TTC549 (cell line): Measurements from ENCODE around the gene RABEP2.
"Not testable (repeated sequence)": the region's sequence is repeated elsewhere in the genome, so short reads cannot be mapped to it uniquely, and the experiment has no call there.

Experiments
- FAIRE-seq: peaks from 2 replicates; lab custom pipeline; 2012; peaks lifted over from hg19 to GRCh38; lab: Jason Lieb, UNC

Gene RABEP2, protein sequence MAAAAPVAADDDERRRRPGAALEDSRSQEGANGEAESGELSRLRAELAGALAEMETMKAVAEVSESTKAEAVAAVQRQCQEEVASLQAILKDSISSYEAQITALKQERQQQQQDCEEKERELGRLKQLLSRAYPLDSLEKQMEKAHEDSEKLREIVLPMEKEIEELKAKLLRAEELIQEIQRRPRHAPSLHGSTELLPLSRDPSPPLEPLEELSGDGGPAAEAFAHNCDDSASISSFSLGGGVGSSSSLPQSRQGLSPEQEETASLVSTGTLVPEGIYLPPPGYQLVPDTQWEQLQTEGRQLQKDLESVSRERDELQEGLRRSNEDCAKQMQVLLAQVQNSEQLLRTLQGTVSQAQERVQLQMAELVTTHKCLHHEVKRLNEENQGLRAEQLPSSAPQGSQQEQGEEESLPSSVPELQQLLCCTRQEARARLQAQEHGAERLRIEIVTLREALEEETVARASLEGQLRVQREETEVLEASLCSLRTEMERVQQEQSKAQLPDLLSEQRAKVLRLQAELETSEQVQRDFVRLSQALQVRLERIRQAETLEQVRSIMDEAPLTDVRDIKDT

DNA sequence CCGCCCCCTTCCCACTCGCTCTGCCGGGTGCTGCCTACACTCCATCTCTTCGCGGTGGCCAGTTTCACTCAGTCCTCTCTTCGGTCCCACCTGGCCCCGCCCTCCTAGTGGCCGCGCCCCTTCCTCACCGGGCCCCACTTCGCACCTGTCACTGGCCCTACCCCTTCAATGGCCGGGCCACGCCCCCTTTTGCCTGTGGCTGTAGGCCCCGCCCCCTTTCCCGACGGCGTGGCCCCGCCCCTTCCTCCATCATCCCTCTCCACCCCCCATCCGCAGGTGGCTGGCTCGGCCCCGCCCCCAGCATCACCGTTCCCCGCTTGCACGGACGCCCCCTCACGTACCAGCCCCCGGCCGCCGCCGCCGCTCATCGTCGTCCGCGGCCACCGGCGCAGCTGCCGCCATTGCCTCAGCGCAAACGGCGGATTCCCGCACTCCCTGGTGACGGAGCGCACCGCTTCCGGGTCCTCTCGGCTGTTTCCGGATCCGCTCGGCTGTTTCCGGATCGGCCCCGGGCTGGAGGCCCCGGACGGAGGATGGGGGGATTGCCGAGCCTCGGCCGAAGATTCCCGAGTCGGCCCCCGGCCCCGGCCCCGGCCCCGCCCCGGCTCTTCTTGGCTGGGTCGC, at the start of gene RABEP2:
Gene RABEP2, minus strand, starts transcription at position 477 of the 624 bp plus-strand sequence. Its CDS starts 75 bp downstream, at position 402.
- FAIRE-seq, result no peak

DNA sequence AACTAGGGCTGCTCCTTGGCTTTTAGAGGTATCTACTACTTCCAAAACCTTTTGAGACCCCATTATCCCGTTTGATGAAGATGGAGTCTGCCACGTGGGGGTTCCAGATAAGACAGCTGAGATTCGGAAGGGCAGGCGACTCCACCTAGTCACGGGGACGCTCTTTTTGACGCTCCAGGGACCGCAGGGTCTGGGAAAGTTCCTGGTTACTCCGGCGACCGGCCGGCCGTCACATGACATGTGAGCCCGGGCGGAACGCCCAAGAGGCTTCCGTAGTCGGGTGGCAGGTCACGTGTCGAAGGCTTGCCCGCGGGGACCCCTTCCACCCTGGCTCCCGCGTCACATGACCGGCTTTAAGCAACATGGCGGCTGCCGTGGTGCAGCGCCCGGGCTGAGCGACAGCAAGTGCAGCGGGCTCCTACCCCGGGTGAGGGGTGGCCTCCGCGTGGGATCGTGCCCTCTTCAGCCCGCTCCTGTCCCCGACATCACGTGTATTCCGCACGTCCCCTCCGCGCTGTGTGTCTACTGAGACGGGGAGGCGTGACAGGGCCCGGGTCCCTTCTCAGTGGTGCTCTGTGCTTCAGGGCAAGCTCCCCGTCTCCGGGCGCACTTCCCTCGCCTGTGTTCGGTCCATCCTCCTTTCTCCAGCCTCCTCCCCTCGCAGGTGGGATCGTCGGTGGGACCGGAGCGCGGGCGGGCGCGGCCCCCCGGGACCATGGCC, 49.6 kb upstream of the RABEP2 start, which contains the start of gene SPNS1:
Gene SPNS1, plus strand, starts transcription at position 342 of the 721 bp plus-strand sequence. Its CDS starts 374 bp downstream, at position 716.
- FAIRE-seq, result peak; percentile 65

DNA sequence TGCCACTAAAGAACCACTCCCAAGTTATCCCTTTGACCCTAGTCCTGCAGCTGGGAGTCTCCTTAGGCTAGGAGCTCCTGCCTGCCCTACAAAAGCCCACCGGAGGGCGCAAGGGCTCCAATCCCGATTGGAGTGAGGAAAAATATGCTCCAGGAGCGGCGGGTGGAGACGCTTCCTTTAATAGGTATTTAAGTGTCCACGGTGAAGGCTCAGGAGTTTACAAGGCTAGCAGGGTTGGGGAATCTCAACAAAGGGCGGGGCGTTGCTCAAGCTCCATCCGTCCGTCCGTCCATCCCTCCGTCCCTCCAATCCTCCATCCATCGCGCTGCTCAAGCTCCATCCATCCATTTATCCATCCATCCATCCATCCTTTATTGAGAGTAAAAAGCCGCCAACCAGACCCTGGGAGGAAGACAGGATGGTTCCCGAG, 49.0 kb upstream of the RABEP2 start:
- FAIRE-seq, result no peak

DNA sequence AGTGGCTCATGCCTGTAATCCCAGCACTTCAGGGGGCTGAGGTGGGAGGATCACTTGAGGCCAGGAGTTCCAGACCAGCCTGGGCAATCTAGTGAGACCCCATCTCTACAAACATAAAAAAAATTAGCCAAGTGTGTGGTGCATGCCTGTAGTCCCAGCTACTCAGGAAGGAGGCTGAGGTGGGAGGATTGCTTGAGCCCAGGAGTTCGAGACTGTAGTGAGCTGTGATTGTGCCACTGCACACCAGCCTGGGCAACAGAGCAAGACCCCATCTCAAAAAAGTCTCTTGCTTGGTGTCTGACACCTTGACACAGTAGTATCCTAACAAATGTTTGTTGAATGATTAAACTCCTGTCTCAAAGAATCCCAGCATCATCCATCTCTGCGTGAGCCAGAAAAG, 44.7 kb upstream of the RABEP2 start:
- not testable (repeated sequence) for FAIRE-seq

DNA sequence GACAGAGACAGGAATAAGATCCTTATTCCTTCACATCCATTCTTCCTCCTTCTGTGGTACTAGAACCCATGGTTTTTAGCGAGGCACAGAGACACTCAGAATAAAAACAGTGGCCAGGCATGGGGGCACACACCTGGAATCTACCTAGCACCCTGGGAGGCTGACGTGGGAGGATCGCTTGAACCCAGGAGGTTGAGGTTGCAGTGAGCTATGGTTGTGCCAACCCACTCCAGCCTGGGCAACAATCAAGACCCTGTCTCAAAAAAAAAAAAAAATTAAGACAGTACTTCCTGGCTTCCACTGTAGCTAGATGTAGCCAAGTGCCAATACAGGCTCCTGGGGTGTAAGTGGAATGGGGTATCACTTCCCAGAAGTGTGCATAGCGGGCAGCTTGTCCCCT, 42.1 kb upstream of the RABEP2 start:
- no peak for FAIRE-seq

DNA sequence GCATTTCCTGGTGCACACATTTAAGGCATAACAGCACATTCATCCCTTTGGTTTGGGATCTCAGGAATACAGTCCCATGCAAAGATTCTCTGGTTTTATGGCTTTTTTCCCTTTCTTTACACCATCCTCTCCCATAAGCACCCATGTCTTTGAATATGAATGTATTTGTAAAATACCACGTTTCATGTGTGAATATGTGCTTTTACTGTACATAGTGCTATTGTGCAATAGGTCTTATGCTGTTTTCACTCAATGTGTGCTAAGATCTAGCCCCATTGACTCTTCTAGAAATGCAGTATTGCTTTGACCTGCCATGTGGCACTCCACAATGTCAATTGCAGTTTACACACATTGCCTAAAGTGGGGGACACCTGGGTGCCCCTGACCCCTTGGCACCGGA, 39.5 kb upstream of the RABEP2 start:
- no peak for FAIRE-seq

DNA sequence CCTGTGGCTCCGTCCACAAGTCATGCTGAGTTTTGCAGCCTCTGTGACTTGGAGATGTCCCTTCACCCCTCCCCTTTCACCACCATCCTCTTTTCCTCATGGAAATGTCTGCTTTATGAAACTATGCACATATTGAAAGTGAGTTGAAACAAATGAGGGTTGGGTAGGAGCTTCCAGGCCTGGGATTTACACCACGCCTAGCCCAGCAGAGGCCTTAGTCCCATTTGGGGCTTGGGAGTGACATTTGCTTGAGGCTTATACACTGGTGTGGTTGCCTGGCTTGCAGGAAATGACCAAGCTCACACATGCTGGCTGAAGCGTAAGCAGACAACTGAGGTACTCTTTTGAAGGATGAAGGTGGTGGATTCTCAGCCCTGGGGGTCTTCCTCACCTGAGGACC, 39.0 kb upstream of the RABEP2 start:
- FAIRE-seq, result no peak

DNA sequence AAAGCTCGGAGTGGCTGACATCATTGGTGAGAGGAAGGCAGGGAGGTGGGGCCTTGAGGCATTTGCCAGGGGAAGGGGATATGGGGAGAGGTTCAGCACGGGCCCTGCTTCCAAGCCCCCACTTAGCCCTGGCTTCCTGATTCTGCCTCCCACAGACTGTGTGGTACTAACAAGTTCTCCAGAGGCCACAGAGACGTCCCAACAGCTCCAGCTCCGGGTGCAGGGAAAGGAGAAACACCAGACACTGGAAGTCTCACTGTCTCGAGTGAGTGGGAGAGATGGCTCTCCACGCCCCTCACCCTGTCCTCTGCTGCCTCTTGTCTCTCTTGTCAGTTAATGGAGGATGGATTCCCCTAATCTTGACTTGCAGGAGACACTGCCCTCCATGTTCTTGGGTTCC, 33.8 kb upstream of the RABEP2 start:
- no peak for FAIRE-seq

DNA sequence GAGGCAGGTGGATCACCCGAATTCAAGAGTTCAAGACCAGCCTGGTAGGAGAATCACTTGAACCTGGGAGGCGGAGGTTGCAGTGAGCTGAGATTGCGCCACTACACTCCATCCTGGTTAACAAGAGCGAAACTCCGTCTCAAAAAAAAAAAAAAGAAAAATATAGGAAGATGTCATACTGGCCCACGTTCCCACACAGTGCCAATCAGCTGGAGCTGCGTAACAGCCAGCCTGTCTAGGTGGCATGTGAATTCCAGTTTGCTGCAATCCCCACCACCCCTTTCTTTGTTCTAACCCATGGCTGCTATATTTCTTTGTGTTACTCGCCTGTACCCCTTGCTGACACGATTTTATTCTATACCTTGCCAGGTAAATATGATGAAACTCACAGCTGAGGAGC, 33.2 kb upstream of the RABEP2 start:
- FAIRE-seq, result no peak

DNA sequence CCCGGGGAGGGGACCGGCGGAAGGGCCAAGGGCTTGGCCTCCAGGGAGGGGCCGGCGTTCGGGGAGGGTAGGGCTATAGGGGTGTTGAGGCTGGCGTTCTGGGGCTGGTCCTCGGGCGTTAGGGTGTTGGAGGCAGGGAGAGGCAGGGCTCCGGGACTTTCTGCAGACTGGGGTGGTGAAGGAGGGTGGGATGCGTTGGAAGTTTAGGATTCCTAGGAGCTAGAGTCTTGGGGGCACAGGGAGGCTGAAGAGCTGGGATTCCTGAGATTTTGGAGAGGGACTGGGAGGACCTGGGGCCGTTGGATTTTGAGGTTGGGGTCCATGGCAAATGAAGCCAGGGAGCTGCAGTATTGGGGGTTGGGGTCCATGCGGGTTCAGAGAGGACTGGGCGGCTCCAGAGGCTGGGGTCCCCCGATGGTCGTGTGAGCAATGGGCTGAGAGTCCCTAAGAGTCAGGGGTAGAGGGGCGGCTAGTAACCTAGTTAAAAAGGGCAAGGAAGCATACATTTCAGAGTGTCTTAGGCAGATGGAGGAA, 26.4 kb upstream of the RABEP2 start:
- no peak for FAIRE-seq

DNA sequence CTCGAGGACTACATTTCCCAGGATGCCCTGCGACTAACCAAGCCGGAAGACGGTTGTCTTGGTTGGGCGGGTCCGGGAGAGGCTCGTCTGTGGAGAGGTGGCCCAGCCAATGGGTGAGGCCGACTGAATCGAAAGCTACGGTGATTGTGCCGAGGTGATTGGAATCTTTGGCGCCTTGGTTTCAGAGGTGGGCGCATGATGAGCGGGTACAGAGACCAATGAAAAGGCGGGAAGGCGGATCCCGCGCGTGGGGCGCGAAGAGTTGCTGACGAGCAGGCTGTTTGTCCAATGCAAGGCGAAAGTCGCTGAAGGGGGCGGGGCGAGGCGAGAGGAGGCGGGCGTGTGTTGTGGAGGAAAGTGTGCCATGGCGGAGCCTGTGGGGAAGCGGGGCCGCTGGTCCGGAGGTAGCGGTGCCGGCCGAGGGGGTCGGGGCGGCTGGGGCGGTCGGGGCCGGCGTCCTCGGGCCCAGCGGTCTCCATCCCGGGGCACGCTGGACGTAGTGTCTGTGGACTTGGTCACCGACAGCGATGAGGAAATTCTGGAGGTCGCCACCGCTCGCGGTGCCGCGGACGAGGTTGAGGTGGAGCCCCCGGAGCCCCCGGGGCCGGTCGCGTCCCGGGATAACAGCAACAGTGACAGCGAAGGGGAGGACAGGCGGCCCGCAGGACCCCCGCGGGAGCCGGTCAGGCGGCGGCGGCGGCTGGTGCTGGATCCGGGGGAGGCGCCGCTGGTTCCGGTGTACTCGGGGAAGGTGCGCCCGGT, 25.8 kb upstream of the RABEP2 start, which contains the start of gene NFATC2IP:
Gene NFATC2IP, plus strand, starts transcription at position 290 of the 762 bp plus-strand sequence. Its CDS starts 75 bp downstream, at position 365.
- FAIRE-seq, result peak; percentile 92

DNA sequence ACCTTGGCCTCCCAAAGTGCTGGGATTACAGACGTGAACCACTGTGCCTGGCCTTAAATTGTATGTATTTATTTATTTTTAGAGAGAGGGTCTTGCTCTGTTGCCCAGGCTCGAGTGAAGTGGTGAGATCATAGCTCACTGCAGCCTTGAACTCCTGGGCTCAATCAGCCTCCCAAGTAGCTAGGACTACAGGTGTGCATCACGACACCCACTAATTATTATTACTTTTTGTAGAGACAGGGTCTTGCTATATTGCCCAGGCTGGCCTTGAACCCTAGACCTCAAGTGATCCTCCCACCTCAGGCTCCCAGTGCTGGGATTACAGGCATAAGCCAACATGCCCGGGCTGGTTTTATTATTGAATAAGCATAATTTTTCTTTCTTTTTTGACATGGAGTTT, 21.6 kb upstream of the RABEP2 start:
- FAIRE-seq, result no peak

DNA sequence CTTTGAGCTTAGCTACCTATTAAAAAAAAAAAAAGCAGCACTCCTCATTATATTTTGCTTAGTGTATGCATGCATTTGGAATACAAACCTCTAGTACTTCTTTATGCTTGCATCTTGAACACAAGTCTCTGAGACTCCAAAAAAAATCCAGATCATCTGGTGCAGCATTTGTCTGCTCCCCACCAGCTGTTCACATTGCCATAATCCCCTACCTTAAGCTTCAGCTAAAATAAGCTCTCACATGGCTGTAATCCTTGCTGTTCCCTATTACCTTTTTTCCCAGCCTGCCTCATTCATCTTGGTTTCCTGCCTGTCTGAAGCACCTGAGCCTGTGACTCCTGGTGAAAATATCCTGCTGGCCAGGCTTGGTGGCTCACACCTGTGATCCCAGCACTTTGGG, 18.2 kb upstream of the RABEP2 start:
- no peak for FAIRE-seq

DNA sequence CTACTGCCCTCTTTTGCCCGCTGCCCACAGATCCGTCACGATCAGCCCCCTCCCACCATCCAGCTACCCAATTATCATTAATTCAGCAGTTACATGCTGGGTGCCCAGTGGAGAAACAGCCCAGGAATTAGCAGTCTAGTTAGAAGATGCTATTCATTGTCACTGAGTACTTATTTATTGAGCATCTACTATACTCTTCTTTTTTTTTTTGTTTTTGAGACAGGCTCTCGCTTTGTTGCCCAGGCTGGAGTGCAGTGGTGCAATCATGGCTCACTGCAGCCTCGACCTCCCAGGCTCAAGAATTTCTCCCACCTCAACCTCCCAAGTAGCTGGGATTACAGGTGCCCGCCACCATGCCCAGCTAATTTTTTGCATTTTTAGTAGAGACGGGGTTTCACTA, 14.8 kb upstream of the RABEP2 start:
- FAIRE-seq, result not testable (repeated sequence)

DNA sequence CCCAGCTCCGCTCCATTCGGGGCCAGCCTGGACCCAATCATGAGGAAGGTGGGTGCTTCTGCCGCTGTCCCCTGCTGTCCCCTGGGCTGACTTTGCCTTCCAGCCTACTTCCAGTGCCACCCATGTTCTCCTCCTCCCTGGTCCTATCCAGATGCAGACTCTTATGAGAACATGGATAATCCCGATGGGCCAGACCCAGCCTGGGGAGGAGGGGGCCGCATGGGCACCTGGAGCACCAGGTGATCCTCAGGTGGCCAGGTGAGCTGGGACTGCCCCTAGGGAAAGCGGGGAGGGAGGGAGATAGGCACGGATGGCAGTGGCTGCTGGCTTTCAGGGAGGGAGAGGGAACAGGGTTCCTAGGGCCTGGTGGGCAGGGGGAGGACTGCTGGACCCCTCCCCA, 13.7 kb upstream of the RABEP2 start:
- no peak for FAIRE-seq

DNA sequence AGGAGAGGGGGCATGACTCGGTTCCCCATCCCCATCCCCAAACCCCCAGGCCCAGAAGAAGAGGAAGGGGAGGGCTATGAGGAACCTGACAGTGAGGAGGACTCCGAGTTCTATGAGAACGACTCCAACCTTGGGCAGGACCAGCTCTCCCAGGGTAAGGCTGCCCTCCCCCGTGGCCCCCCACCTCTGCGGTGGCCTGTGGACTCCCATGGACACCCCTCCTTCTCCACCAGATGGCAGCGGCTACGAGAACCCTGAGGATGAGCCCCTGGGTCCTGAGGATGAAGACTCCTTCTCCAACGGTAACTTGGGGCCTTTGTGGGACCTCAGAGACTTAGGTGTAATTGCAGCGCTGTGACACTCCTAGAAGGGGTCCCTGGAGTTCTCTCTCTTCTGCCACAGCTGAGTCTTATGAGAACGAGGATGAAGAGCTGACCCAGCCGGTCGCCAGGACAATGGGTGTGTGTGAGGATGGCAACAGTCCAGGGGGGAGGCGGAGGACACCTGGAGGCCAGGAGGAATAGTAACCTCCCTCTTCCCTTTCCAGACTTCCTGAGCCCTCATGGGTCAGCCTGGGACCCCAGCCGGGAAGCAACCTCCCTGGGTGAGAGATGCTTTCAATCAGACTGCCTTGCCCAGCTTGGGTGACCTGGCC, 12.3 kb upstream of the RABEP2 start:
- no peak for FAIRE-seq

DNA sequence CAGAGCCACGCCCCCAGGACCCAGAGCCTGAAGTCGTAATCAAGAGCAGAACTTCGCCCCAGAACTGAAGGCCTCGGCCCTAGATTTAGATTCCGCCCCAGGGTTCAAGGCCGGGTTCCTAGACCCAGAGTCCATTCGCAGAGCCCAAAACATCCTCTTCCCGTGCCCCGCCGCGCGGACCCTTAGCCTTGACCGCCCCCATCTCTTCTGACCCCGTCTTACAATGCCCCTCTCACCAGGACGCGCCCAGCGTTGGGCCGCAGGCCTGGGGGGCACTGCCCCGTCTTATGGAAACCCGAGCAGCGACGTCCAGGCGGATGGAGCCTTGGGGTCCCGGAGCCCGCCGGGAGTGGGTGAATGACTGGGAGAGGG, 11.7 kb upstream of the RABEP2 start:
- FAIRE-seq, result no peak

DNA sequence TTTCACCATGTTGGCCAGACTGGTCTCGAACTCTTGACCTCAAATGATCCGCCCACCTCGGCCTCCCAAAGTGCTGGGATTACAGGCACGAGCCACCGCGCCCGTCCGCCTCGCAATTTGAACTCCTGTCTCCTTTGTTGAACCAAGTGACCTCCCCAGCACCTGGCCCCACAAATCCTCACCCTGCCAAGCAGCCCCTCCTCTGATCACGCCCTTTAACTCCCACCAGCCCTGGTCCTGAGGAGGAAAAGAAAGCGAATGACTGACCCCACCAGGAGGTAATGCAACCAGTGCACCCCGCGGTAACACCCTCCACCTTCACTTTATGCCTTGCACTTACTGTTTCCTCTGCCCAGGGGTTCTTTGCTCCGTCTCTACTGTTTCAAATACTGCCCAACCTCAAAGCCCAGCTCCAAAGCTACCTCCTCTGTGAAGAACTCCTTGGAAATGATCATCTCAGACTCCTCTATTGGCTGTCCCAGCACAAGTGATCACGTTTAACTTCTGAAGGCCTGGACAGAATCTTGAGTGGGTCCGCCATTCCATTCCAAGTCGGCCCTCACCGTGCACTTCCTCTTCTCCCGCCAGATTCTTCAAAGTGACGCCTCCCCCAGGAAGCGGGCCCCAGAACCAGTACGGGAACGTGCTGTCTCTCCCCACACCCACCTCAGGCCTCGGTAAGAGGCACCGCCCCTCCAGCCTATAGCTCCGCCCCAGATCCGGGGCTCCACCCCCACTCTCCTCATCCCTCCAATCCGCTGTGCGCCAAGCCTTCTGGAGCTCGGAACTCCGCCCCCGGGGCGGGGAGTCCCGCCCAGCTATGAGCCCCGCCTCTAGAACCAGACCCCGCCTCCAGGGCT, 11.1 kb upstream of the RABEP2 start:
- FAIRE-seq, result no peak

DNA sequence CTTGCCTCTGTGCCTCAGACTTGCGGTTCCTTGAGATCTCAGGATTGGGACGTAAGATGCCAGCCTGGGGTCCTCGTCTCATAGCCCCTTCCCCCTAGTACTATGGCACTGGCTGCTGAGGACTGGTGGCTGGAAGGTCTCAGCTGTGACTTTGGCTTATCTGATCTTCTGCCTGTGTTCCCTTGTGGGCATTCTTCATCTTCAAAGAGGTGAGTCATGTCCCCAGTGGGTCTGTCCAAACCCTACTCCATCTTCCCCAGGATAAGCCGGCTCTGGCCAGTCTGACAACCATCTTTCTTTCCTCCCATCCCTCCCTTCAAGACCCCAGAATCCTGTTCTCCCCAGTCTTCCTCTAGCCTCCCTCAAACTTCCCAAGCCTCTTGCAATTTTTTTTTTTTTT, 10.3 kb upstream of the RABEP2 start:
- no peak for FAIRE-seq

DNA sequence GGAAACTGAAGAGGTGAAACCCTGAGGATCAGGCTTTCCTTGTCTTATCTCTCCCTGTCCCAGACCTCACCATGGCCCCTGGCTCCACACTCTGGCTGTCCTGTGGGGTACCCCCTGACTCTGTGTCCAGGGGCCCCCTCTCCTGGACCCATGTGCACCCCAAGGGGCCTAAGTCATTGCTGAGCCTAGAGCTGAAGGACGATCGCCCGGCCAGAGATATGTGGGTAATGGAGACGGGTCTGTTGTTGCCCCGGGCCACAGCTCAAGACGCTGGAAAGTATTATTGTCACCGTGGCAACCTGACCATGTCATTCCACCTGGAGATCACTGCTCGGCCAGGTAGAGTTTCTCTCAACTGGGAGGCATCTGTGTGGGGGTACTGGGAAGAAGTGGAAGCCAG, 8.1 kb upstream of the RABEP2 start:
- FAIRE-seq, result no peak
